HG03342 (cell line): Measurements from ENCODE around the gene ADORA1.

ENCODE experiments used
- ATAC-seq: cut with Tn5 transposase; IDR thresholded peaks from one replicate; pipeline ENCODE4 v1.9.1; 2021; ENCODE audit warnings: mild to moderate bottlenecking, moderate library complexity; ENCODE audit not compliant: unreplicated experiment

ADORA1 gene

DNA sequence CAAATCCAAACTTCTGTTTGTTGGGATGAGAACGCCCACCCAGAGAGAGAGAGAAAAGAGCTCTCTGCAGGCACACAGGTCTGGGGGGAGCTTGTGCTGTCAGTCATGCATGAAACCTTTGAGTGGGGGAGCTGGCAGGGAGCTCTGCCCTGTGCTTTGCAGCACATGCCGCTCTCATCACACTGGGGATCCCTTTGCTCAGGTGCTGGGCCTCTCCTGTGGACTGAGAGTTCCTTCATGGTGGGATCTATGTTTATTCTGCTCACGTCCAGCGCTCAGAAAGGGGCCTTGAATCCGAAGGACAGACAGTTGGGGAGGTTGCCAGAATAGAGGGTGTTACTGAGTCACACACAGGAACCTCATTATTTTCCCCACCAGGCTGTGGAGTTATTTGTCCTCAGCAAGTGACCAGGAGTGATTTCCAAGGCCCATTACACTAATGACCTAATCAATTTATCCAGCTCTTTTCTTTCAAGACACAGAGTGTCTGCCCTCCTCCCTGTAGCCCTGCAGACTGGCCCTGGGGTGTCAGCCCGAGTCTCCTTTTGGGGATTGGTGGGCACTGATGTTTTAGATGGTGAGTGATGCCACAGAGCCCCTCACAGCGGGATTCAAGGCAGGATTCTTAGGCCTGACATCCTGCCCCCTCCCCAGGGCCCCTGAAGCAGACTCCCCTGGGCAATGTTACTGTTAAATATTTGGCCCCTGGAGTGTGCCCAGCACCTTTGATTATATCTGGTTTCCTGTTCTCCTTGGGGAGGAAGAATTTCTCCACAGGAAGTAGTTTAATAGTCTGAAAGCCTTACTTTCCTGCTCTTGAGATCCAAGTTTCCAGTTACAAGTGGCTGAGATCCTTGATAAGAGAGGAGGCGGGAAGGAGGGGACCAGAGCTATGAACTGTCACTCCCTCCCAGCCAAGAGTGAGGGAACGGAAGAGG lies 25.8 kb downstream of the ADORA1 start:
- no peak for ATAC-seq

DNA sequence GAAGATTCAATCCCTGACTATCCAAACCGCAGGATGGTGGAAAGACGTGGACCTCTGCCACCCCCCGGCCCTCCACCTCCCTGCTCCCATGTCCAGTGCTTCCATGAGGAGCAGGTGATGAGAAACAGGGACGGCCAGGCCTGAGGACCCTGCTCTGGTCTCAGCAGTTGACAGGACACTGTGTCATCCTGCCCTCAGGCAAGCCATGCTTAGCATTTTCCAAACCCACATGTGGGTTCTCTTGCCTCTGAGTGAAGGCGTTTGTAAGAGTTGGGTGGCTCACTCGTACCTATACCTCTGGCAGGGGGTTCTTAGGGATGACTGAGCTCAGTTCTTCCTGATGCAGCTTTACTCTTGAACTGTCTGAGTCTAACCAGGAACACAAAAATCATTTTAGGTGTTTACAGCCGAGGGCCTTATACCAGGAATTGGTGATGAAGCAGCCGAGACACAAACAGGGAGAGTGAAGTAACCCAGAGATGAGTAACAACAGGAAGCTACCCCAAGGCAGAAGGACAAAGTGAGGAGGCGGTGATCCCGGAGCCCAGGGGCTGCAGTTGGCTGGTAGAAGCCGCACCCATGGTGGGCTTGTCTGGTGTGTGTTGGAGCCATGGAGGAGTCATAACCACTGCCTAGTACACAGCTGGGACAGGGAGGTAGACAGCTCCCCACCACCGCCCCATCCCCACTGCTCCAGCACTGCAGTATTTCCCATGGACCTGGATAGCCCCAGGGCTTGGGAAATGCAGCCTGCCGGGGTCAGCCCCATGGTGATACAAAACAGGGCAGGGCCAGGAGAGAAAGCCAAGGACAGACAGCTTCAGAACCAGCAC lies 26.7 kb downstream of the ADORA1 start:
- ATAC-seq = no peak

DNA sequence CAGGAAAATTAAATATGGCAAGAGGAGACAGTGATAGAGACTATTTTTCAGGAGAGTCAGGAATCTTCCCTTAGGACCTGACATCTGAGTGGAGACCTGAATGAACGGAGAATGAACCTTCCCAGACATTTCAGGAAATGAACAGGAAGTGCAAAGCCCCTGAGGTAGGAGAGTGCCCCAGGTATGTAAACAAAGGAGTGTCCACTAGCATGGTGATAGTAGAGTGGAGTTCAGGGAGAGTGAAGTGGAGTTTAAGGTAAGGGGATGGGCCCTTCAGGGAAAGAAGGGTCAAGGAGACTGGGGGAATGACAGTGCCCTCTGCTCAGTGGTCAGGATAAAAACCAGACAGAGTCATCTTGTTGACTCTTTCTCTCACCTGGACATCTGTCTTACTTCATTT lies 28.8 kb downstream of the ADORA1 start:
- ATAC-seq = no peak

DNA sequence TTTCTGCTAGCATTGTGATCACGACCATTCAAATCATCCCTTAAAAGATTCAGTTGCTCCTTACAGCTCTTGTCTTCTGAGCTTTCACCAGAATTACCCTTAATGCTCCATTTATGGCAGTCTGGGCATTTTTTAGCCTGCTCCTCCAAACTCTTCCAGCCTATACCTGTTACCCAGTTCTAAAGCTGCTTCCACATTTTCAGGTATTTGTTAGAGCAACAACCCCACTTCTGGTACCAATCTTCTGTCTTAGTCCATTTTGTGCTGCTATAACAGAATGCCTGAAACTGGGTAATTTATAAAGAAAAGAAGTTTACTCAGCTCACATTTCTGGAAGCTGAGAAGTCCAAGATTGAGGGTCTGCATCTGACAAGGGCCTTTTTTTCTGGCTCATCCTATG lies 30.9 kb downstream of the ADORA1 start:
- no peak for ATAC-seq

DNA sequence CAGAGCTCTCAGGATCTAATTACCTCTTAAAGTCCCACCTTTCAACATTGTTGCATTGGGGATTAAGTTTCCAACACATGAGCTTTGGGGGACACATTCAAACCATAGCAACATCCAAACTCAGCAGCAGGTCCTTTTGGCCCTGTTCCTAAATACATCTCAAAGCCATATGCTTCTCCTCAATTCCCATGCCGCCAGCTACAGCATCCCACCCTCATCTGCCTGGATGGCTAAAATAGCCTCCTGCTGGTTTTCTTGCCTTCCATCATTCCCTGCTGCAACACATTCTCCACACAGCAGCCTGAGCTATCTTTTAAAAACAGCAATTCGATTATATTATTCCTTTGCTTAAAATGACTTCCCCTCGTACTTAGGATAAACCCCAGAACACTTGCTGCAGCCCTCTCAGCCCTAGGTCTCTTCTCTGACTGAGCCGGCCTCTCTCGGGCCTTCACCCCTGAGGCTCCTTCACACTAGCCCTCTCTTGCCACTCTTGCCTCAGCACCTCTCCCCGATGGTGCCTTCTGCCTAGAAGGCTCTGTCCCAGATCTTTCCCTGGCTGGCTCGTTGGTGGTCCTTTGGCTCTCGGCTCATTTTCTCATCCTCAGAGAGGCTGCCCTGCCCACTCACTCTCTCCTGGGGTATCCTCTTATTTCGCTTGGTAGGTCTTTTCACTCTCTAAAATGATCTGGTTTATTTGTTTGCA lies 31.6 kb downstream of the ADORA1 start:
- no peak for ATAC-seq

DNA sequence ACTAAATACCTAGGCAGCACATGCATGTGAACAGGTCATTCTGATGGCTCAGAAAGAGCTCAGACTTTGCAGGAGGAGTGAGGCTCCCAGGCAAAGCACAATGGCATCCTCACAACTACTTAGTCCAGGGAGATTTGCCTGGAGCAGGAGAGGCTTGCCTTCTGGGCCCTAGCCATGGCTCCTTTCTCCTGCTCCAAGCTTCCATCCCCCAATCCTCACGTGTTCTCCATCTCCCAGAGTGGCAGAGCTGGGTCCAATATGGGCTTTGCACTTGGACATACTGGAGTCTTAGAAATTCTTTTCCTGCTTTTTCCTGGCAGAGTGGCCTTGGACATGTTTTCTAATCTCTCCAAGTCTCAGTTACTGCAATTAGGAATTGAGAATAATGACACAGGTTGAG lies 32.3 kb downstream of the ADORA1 start:
- no peak for ATAC-seq

DNA sequence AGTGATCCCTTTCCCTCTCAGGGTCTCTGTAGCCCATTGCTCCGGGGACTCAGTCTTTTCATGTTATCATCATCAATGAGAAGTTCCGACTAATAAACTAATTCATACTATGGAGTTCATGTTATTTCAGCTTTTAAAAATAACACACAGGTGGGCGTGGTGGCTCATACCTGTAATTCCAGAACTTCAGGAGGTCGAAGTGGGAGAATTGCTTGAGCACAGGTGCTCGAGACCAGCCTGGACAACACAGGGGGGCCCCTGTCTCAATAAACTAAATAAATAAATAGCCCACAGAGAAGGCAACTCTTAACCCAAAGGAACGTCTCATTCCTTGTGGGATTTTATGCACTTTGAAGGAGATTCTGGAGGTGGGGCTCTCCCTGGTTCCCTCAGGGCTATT lies 33.6 kb downstream of the ADORA1 start:
- no peak for ATAC-seq

DNA sequence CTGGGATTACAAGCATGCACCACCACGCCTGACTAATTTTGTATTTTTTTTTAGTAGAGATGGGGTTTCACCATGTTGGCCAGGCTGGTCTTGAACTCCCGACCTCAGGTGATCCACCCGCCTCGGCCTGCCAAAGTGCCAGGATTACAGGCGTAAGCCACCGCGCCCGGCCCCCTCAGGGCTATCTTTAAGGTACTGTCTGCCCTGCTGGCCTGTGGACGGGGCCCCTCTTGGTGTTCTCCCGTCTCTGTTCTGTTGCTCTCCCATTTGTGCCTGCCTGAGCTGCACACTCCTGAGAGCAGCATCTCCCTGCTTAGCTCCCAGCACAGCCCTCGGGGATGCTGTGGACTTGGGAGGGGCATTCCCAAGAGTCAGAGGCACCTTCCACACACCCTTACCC lies 34.2 kb downstream of the ADORA1 start:
- ATAC-seq = no peak

DNA sequence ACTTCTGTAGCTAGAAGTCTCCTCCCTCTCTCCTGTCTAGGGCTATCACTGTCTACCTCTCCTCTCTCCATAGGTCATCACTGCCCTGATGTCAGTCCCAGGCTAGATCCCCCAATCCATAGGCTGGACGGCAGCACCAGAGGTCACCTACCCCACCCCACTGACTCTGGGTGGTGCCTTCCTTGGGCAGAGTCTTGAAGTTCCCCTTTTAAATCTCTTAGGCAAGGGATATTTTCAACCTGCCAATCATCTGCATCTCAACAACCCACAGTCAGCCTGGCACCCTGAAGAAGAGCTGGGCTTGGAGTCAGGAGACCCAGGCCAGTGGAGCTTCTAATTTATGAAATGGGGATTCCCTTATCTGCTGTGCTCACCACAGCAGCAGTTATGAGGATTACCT lies 34.9 kb downstream of the ADORA1 start:
- no peak for ATAC-seq

DNA sequence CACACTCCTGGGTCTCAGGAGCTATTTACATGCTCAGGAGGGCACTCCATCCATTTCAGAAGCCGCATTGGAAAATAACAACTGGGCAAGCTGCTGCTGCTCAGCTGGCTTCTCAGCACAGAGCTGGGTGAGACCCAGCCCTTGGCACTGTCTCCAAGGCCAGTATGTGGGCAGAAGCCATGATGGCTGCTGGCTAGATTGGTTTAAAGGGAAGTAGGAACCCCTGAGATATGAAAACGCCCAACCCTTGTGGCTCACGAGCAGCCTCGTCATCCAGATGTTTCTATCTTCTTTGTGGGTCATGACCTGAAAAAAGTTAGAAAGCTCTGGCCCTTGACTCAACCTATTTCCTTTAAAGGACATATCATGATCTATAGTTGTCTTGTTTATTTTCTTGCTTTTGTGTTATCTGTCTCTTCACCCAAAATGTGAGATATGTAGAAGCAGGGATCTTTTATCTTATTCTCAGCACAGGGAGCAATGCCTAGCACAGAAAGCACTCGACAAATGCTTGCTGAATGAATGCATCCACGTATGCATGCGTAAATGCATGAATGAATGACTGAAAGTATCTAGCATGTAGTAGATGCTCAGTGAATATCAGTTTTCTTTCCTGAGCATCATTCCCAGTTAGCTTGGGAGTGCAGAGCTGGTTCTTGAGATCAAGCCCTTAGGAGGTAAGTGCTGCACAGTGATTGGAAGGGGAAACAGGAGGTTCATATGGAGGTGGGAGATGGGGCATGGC lies 36.5 kb downstream of the ADORA1 start:
- no peak for ATAC-seq

DNA sequence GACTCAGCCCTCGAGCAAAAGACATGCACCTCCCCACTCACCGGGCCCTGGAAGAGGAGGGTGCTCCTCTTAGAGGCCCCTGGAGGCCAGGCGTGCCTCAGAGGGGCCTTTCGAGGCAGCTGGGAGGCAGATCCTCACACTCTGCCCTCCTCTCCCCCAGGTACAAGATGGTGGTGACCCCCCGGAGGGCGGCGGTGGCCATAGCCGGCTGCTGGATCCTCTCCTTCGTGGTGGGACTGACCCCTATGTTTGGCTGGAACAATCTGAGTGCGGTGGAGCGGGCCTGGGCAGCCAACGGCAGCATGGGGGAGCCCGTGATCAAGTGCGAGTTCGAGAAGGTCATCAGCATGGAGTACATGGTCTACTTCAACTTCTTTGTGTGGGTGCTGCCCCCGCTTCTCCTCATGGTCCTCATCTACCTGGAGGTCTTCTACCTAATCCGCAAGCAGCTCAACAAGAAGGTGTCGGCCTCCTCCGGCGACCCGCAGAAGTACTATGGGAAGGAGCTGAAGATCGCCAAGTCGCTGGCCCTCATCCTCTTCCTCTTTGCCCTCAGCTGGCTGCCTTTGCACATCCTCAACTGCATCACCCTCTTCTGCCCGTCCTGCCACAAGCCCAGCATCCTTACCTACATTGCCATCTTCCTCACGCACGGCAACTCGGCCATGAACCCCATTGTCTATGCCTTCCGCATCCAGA lies 37.7 kb downstream of the ADORA1 start:
- ATAC-seq = no peak

DNA sequence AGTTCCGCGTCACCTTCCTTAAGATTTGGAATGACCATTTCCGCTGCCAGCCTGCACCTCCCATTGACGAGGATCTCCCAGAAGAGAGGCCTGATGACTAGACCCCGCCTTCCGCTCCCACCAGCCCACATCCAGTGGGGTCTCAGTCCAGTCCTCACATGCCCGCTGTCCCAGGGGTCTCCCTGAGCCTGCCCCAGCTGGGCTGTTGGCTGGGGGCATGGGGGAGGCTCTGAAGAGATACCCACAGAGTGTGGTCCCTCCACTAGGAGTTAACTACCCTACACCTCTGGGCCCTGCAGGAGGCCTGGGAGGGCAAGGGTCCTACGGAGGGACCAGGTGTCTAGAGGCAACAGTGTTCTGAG lies 38.3 kb downstream of the ADORA1 start:
- no peak for ATAC-seq

DNA sequence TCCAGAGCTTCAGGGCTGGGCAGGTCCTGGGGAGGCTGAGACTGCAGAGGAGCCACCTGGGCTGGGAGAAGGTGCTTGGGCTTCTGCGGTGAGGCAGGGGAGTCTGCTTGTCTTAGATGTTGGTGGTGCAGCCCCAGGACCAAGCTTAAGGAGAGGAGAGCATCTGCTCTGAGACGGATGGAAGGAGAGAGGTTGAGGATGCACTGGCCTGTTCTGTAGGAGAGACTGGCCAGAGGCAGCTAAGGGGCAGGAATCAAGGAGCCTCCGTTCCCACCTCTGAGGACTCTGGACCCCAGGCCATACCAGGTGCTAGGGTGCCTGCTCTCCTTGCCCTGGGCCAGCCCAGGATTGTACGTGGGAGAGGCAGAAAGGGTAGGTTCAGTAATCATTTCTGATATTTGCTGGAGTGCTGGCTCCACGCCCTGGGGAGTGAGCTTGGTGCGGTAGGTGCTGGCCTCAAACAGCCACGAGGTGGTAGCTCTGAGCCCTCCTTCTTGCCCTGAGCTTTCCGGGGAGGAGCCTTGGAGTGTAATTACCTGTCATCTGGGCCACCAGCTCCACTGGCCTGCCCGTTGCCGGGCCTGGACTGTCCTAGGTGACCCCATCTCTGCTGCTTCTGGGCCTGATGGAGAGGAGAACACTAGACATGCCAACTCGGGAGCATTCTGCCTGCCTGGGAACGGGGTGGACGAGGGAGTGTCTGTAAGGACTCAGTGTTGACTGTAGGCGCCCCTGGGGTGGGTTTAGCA lies 38.8 kb downstream of the ADORA1 start:
- ATAC-seq = no peak

DNA sequence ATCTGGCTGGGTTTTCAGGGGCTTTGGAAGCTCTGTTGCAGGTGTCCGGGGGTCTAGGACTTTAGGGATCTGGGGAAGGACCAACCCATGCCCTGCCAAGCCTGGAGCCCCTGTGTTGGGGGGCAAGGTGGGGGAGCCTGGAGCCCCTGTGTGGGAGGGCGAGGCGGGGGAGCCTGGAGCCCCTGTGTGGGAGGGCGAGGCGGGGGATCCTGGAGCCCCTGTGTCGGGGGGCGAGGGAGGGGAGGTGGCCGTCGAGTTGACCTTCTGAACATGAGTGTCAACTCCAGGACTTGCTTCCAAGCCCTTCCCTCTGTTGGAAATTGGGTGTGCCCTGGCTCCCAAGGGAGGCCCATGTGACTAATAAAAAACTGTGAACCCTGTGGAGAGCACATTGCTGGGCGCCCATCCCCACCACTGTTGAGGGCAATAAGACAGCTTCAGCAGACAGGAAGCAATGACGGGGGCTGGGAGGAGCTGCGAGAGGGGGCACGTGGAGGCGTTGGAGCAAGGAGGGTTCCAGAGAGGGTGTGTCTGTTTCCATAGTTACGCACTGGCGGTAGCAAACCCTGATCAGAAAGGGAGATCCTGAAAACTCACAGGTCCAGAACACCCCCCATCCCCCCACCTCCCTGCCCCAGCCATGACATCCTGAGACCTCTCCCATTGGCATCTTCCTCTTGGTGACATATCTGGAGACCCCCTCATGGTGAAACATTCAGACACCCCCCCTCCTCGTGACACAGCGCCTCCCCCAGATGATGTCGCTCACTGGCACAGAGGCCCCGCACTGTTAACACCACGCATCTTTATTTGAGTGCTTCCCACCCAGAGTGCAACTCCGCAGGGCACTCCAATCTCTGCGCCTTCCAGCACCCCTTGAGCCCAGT lies 39.7 kb downstream of the ADORA1 start:
- ATAC-seq = no peak

DNA sequence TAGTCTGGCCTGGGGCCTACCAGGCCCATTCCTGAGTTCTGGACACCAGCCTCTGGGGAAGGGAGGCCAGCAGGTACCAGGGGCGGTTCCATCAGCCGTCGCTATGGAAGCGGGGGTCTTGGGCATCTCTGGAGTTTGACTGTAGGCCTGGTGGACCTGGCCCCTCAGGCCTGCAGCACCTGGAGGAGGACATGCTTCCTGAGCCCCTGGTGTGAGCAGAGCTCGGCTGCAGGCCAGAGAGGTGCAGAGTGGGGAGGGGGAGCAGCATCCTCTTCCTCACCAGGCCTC lies 40.3 kb downstream of the ADORA1 start:
- ATAC-seq = no peak

DNA sequence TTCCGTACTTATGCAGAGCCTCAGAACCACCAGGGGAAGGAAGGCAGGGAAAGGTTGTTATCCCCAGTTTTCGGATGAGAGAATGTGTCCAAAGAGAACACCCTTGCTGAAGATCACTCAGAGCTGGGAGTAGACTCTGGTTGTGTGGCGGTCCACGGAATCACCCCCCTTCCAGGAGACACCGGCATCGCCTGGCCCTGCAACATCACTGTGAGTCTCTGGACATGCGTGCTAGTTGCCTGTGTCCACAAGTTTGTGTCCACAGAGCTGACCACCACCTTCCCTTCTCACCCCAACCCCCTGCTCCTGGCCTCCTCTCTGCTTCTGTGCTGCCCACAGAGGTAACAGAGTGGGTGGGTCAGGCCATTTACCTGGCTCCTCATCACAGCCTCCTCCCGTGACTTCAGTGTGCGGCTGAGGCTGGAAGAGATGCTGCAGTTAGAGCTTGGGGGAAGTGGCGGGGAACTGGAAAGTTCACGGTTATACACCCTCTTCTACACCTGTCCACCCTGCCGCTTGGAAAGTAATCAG lies 40.8 kb downstream of the ADORA1 start:
- no peak for ATAC-seq

DNA sequence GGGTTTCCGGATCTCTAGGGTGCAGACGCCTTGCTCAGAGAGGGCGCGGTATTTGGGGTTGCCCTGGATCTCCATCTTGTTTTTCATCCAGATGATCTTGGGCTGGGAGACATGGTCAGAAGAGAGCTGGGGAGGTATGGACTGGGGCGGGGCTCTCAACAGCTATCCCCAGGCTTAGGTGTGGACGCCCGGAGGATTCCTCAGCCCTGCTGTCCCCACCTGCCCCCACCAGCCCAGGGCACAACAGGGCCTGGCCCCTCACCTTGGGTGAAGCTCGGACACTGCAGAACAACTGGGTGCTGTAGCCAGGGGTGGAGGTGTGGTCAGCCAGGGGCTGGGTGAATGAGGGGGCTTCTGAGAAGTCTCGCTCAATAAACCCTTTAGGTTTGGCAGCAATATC lies 41.5 kb downstream of the ADORA1 start:
- no peak for ATAC-seq

DNA sequence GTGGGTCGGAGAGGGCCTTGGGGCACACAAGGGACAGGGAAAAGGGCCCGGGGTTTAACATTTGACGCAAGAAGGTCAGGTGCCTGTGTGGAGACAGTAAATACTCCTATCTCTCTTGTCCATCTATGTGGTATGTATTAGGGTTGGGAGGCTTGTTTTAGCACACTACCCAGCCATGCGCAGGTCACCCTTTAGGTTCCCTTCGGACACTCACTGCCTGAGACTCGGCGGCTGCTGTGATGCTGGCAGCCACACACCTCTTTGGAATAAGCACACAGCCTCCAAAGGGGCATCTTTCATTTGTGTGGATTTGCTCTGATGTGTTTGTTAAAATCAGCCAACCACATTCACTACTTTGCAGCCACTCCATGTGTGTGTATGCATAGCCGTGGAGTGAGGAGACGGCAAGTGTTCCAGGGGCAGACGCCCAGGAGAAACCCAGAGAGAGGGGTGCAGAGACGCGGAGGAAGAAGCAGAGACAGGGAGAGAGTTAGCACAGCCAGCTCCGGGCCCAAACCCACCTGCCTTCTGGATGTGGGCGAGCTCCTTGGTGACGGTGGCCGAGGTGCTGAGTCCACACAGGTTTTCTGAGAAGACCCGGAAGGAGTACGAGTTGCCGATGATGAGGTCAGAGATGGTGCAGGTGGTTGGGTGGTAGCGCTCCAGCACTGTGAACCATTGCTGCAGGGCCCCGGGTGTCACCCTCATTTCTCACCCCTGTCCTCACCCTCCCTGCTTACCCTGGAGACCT lies 42.4 kb downstream of the ADORA1 start:
- no peak for ATAC-seq
